ENCODE results near the gene LEMD1.
"Not testable (repeated sequence)": the region's sequence is repeated elsewhere in the genome, so short reads cannot be mapped to it uniquely, and the experiment has no call there.

LEMD1 gene

GRCh38 chr1:205446828-205447227 is 25.0 kb upstream of the LEMD1 start:
- DNase-seq = no peak

- no peak for DNase-seq
These were observed 23.7 kb upstream of the LEMD1 start for GRCh38 chr1:205445646-205445935.

GRCh38 chr1:205444931-205445645 is 23.2 kb upstream of the LEMD1 start:
- DNase-seq = no peak

- no peak for DNase-seq
These were observed 22.6 kb upstream of the LEMD1 start for GRCh38 chr1:205444300-205444930.

- no peak for DNase-seq
These were observed 21.9 kb upstream of the LEMD1 start for GRCh38 chr1:205443585-205444299.

GRCh38 chr1:205442051-205442725 is 20.3 kb upstream of the LEMD1 start:
- no peak for DNase-seq

GRCh38 chr1:205441716-205442050 is 19.8 kb upstream of the LEMD1 start:
- no peak for DNase-seq

- no peak for DNase-seq
These were observed 19.4 kb upstream of the LEMD1 start for GRCh38 chr1:205441318-205441633.

- DNase-seq = peak; percentile 38 to 47
These were observed 18.8 kb upstream of the LEMD1 start for GRCh38 chr1:205440476-205441317.

- no peak for DNase-seq
These were observed 18.2 kb upstream of the LEMD1 start for GRCh38 chr1:205440121-205440475.

GRCh38 chr1:205438213-205439158 is 16.6 kb upstream of the LEMD1 start:
- DNase-seq = peak; percentile 50 to 60

GRCh38 chr1:205437570-205437969 is 15.7 kb upstream of the LEMD1 start:
- DNase-seq = no peak

GRCh38 chr1:205436776-205437410 is 15.0 kb upstream of the LEMD1 start:
- DNase-seq = peak; percentile 60 to 61

- no peak for DNase-seq
These were observed 14.0 kb upstream of the LEMD1 start for GRCh38 chr1:205435578-205436573.

GRCh38 chr1:205434738-205435137 is 12.9 kb upstream of the LEMD1 start:
- DNase-seq = no peak

GRCh38 chr1:205432692-205433091 is 10.8 kb upstream of the LEMD1 start:
- DNase-seq = not testable (repeated sequence)

GRCh38 chr1:205432116-205432515 is 10.3 kb upstream of the LEMD1 start:
- DNase-seq = no peak

GRCh38 chr1:205430696-205431305 is 8.9 kb upstream of the LEMD1 start:
- peak; percentile 39 to 44 for DNase-seq

Measured in inflammatory macrophage (primary cell).